Stimulated activated CD8-positive, alpha-beta memory T cell treated with anti-CD3 and anti-CD28 coated beads, Interleukin-12 subunit alpha, Interleukin-12 subunit beta, amount 100 ng/mL, for 4 hours (primary cell): ENCODE data around the gene ANAPC13.
A peak's percentile ranks its signal among the peaks of the same experiment; 100 is the strongest.

ENCODE experiments used
- DNase-seq: peaks from one replicate; pipeline ENCODE4 v3.0.0-alpha.2; 2020; ENCODE audit warnings: low read depth

The ANAPC13 gene

DNA sequence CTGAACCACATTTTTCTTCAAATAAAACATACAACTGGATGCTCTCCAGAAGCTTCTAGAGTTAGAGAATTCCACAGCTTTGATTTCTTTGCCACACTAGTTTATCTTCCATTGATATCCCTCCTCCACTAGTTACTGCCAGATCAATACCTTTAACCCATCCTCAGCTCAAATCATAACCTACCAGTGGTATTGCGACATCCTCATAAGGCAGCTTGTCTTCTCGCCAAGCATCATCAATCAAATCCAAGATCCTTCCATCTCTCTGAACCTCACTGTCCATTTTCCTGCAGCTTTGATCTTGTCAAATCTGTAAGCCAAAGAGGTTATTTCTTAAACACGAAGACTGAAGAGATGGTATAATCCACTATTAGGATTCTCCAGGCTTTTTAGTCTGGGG lies 3.2 kb downstream of the ANAPC13 start:
- no peak for DNase-seq

DNA sequence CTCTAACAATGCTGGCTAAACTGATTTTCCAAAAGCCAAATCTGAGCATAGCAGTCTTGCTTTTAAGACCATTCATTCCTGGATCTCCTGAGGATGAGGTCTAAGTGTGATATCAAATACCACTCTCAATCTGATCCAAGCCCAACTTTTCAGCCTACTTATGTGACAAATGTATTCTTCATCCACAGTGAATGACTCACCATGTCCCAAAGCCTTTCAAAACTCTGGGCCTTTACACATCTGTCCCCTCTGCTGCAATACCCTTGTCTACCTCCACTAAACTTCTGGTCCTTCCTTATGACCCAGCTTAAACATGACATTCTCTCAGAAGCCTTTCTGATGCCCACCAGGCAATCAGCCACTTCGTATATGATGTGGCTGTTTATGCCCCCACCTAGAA lies 4.6 kb downstream of the ANAPC13 start:
- no peak for DNase-seq

DNA sequence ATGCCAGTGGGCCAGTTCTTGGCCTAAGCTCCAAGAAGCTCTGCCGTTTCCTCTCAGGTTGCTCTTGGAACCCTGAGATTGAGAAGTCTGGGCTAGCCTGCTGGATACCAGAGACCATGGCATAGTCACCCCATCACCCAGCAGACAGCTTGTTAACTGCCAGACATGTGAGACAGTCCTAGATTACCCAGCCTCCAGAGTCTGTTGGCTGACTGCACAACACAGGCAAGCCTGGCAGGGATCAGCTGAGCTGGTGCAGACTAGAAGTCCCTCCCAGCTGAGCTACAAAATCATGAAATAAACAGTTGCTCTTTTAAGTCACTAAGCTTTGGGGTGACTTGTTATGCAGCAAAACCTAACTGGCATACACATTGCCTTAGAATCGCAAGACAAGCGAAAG lies 5.2 kb downstream of the ANAPC13 start:
- no peak for DNase-seq

- no peak for DNase-seq
Measured at GRCh38 chr3:134477938-134478337, 7.8 kb downstream of the ANAPC13 start.

DNA sequence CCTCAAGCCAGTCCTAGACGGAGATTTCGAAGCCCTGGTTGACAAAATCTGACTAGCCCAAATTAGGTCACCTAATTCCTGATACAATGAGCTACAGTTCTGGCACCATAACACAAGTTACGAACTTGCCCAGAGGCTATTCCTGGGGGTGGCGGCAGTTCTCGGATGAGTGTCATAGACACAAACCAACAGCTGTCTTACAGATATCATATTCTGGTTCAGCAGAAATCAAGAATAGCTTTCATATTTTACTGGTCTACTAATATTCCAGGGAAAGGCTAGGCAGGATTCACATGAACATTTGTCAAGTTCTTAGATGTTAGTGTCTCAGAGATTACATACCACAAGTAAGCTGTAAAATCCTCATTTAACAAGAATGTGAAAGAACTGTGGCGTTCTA lies 8.8 kb downstream of the ANAPC13 start:
- no peak for DNase-seq

GRCh38 chr3:134476306-134476705 lies 9.5 kb downstream of the ANAPC13 start:
- no peak for DNase-seq

GRCh38 chr3:134474956-134475355 lies 10.8 kb downstream of the ANAPC13 start:
- no peak for DNase-seq

DNA sequence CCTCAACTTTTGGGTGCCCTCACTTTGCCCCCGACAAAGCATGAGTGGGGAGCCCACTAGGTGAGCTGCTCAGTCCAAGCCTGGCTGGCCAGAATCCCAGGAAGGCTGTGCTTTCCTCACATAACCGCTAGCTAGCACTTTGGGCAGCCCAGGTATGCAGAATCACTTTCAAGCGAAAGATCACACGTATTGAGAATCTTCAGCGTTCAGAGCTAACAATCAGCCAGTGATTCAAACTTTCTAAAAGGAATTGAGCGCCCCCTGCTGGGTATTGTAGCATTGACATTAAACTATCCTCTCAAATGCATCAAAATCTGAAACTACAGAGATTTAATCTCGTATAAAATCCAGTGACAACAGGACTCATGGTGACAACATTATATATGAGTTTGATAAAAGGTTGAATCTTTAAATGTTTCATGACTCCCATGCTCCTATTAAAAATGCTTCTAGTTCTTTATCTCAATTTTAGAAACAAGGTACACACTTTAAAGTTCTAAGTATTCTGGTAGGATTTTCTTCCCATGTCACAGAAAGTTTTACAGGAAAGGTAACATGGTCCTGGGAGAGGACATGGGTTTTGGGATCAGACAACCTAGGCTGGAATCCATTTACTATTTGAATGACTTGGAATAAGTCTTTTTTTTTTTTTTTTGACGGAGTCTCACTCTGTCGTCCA lies 11.8 kb downstream of the ANAPC13 start:
- peak; percentile 35 for DNase-seq

- DNase-seq: no peak
Measured at GRCh38 chr3:134472831-134473230, 13.0 kb downstream of the ANAPC13 start.

DNA sequence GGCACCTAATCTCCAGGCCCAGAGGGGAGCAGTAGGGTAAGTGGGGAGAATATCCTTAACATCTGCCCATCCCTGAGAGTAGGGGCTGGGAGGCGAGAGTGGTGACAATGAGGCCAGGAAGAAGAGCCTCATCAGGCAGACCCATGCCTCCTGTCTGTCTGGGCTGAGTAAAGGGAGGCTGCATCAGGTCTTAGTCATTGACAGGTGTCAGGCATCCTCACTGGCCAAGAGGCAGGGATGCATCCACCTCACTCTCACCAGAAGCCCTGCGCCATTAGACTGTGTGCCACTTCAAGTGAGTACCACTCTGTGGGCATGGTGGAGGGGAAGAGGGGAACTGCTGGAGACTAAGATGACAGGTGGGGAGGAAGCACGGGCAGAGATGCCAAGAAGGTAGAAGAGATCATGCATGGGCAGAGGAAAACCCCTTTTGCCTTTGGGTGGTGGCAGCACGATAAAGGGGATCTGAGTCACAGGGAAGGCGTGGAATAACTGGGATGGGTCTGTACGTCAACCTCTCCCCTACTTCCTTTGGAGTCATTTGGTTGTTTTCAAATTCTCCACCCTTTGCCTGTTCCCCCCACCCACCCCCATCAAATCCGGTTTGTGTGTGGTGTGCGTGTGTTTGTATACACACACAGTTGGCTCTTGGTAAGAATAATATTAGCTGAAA lies 14.1 kb downstream of the ANAPC13 start:
- no peak for DNase-seq

DNA sequence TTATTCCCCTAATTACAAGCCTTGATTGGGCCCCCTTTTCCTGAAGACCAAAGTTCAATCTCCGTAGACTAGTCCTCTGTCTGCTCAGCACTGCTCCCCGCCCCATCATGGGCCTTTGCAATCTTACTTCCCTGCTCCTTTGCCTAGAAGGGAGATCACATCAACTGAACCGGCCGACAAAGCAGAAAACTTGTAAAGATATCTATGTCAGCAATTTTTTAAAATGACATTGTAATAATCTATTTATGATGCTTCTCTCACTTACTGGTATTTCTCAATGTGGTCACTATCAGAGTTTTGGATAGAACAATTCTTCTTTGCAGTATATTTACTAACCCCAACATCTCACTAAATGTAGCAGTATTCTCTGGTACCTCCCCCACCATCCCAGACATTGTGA lies 17.3 kb downstream of the ANAPC13 start:
- no peak for DNase-seq

- DNase-seq: no peak
Measured at GRCh38 chr3:134466331-134466730, 19.5 kb downstream of the ANAPC13 start.

DNA sequence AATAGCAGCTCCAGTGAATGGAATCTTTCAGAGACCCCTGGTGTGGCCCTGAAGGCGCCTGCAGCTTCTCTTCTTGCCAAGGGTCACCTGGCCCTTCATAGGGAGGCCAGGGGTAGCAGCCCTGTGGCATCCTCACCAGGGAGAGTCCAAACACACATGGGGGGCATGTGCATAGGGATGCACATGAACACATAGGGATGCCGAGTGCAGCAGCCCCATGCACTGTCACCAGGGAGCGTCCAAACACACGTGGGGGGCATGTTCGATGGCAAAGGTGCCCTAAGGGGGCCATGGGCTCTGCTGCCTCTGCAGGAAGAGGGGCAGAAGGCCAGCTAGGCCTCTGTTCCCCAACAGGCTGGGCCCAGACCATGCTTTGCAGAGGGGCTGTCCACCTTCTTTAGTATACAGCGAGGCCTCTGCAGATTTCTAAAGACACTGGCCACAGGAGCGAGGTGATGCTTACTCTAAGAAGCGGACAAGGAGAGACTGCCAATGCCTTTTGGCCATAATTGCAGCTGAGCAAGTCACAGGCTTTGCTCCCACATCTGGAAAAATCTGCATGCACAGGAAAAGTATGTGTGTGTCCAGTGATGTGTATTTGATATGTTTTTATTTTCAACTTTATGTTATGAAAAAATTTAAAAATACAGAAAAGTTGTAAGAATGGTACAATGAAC lies 21.0 kb downstream of the ANAPC13 start:
- DNase-seq: no peak

GRCh38 chr3:134464064-134464688 lies 21.6 kb downstream of the ANAPC13 start:
- DNase-seq: no peak

DNA sequence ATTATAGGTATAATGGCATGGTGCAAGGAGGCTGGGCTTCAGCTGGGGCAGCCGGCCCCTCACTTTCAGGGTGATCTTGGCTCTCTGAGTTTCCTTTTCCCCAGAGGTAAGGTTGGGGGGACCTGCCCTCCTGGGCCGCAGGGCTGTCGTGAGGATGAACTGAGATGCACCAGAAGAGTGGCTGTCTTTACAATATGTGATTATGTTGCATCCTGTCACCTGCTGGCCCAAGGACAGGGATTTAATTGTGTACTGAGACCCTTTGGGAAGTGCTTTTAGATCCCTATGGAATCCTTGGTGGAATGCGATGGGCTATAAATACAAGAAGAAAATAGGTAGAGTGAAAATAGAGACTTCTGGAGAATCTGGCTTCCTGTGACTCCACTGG lies 22.1 kb downstream of the ANAPC13 start:
- no peak for DNase-seq

DNA sequence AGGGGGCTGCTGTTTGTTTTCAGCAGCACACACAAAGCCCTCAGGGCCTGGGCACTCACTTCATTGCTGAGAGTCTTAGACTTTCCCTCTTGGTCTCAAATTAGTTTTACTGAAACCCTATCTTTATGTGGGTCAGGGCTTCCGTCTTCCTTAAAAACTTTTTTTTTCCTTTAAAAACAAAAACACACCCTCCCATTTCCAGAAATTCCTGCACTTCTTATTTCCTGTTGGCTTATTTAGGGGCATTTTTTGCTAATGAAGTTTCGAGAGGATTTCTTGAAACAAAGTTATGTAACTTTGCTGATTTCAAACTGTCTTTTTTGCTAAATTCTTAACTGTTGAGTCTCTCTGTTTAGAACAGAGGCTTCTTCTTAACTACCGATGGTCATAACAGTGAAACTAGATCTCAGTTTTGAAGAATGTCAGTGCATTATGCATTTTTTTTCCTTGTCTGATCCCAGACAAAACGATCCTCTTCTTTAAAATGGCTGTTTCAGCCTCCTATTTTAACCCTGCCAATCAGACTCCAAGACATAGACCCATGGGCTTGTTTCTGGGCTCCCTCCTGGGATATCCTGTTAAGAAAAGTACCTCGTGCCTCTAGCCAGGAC lies 23.3 kb downstream of the ANAPC13 start:
- no peak for DNase-seq

- no peak for DNase-seq
Measured at GRCh38 chr3:134460965-134461364, 24.8 kb downstream of the ANAPC13 start.

- DNase-seq: no peak
Measured at GRCh38 chr3:134459562-134459961, 26.2 kb downstream of the ANAPC13 start.

DNA sequence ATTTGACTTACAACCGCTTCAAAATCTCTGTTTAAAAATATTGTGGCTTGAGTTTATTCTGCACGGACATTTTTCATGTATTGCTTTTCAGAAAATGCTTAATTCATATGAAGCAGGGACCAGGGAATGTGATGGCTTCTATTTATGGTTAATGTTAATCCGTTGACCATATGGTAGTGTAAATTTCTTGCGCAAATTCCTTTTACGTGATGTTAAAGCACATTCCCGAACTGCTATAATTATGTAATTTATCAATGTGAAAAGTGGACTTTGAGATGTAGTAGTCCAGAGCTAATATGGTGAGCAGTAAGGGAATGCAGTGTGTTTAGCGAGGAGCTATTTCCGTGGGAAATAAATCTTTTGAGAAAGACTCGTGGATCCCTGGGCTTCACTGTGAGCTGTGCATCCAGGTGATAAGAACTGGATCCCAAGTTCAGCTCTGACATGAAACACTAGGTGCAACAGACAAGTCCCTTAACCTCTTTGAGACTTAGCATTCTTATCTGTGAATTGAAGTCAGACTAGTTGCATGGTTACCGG lies 27.3 kb downstream of the ANAPC13 start:
- no peak for DNase-seq

DNA sequence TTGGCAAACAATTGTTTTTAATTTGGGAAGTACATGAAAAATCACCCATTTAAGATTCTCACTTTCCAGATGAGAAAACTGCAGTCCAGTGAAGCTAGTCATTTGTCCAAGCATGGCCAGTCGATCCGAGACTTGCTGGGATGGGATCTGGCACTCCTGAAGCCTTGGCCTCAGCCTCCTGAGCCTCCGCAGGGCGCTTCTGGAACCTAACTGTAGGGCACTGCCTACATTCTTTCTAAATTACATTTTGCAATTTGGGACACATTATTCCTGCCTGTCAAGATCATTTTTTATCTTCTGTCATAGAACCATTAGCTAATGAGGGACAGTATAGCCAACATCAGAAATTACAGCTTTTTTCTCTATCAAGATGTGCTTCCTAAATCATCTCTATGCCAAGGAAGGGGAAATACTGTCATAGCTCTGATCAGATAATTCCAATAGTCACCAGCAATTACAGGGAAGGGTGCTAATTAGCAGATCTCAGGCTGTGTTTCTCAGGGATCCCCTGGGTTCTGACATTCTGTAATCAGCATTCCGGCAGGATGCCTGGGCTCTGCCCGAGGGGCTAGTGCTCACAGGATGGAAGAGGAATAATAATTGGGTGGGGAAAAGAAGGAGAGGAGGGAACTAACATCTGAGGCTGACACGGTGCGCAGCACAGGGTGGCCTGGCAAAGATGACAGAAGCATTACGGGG lies 28.3 kb downstream of the ANAPC13 start:
- DNase-seq: no peak

- DNase-seq: no peak
Measured at GRCh38 chr3:134453631-134454030, 32.2 kb downstream of the ANAPC13 start.

- DNase-seq: no peak
Measured at GRCh38 chr3:134449951-134450350, 35.8 kb downstream of the ANAPC13 start.
